Endothelial cell of umbilical vein (primary cell): ENCODE data around the gene DPF3. TPM values are rescaled to one million over a fixed set of nuclear protein-coding genes. Genes with fewer than 3 reads are reported as not detected.

ENCODE experiments used
- BruUV-seq: library from RNA; stranded (reverse); fragments of 400-500 nt; replicated peaks from 2 replicates; lab custom pipeline; 2021; lab: Mats Ljungman, UMichigan
- CTCF ChIA-PET: fragments of 300-600, 350-600 bp; sonication (Branson Sonifier 250); formaldehyde crosslinking; loops from one replicate; lab custom pipeline; 2021; ENCODE audit warnings: antibody characterized with exemption, inconsistent platforms; lab: Charles Lee
- POLR2A ChIA-PET: fragments of 300-600, 350-600 bp; sonication (Branson Sonifier 250); formaldehyde crosslinking; loops from one replicate; lab custom pipeline; 2021; ENCODE audit warnings: antibody characterized with exemption, inconsistent platforms; lab: Charles Lee
- DNase-seq: peaks from one replicate; pipeline ENCODE4 v3.0.0-alpha.2; 2011; ENCODE audit warnings: low read depth, low spot score
- FAIRE-seq: peaks from 2 replicates; lab custom pipeline; 2011; peaks lifted over from hg19 to GRCh38; lab: Jason Lieb, UNC
- H2AFZ ChIP-seq: 2 replicates; pipeline ENCODE4 v1.6.0; 2012; ENCODE audit warnings: low read depth, low read length, control low read depth, inconsistent platforms
- H3K27ac ChIP-seq: 2 replicates; pipeline ENCODE4 v1.5.1; 2011; ENCODE audit warnings: low read depth, mild to moderate bottlenecking, control low read depth, low read length, moderate library complexity; ENCODE audit not compliant: insufficient read depth
- H3K27me3 ChIP-seq, 2 experiments: 2 replicates each; pipeline versions ENCODE4 v1.6.0 to v1.6.1; 2011; ENCODE audit warnings: low read length in 2 of 2, mixed read lengths in 1 of 2; ENCODE audit not compliant: control insufficient read depth in 2 of 2, insufficient read depth in 2 of 2
- H3K36me3 ChIP-seq, 2 experiments: 2 replicates in 1 of 2; 3 replicates in 1 of 2; pipeline ENCODE4 v1.5.1; 2011; ENCODE audit warnings: low read length in 2 of 2, mild to moderate bottlenecking in 1 of 2, moderate library complexity in 1 of 2; ENCODE audit not compliant: control insufficient read depth in 2 of 2, insufficient read depth in 2 of 2; ENCODE audit errors: extremely low read depth in 1 of 2
- H3K4me1 ChIP-seq: 3 replicates; pipeline ENCODE4 v1.5.1; 2011; ENCODE audit warnings: mild to moderate bottlenecking, low read length; ENCODE audit not compliant: control insufficient read depth, insufficient read depth; ENCODE audit errors: extremely low read depth
- H3K4me2 ChIP-seq: 2 replicates; pipeline ENCODE4 v1.6.1; 2011; ENCODE audit warnings: low read length, control low read depth, mixed read lengths; ENCODE audit not compliant: insufficient read depth
- H3K4me3 ChIP-seq, 3 experiments: fragments of 200-600 bp in 1 of 3; sonication (generic), shearing (Covaris generic) in 1 of 3; replicated peaks in 1 of 3; 2 replicates each; pipeline ENCODE4 v1.5.1; 2011 to 2016; ENCODE audit warnings: control low read depth in 3 of 3, low read length in 3 of 3, mild to moderate bottlenecking in 2 of 3, inconsistent platforms in 1 of 3, low read depth in 1 of 3, moderate library complexity in 1 of 3; ENCODE audit not compliant: insufficient read depth in 1 of 3
- H3K79me2 ChIP-seq: 2 replicates; pipeline ENCODE4 v1.6.0; 2012; ENCODE audit warnings: low read length, inconsistent platforms; ENCODE audit not compliant: control insufficient read depth, insufficient read depth
- H3K9ac ChIP-seq: replicated peaks from 2 replicates; pipeline ENCODE3; 2011; ENCODE audit warnings: low read length, control low read depth; ENCODE audit not compliant: insufficient read depth; ENCODE audit errors: extremely low read depth
- H3K9me1 ChIP-seq: replicated peaks from 3 replicates; pipeline ENCODE4 v1.6.0; 2011; ENCODE audit warnings: mild to moderate bottlenecking, low read length; ENCODE audit not compliant: control insufficient read depth, insufficient read depth; ENCODE audit errors: extremely low read depth
- H3K9me3 ChIP-seq: replicated peaks from 2 replicates; pipeline ENCODE4 v1.5.1; 2012; ENCODE audit warnings: low read length, inconsistent platforms; ENCODE audit not compliant: control insufficient read depth, insufficient read depth
- H4K20me1 ChIP-seq: replicated peaks from 2 replicates; pipeline ENCODE3; 2011; ENCODE audit warnings: mild to moderate bottlenecking, low read length; ENCODE audit not compliant: control insufficient read depth, insufficient read depth; ENCODE audit errors: extremely low read depth
- EZH2 ChIP-seq: IDR thresholded peaks from 2 replicates; pipeline ENCODE4 v1.6.1; 2012; ENCODE audit warnings: borderline replicate concordance, low read depth, mild to moderate bottlenecking, moderate library complexity, low read length, inconsistent platforms; ENCODE audit not compliant: severe bottlenecking
- FOS ChIP-seq: IDR thresholded peaks from 2 replicates; pipeline ENCODE4 v1.6.1; 2011; ENCODE audit warnings: mild to moderate bottlenecking, low read length, moderate library complexity, borderline replicate concordance; ENCODE audit not compliant: insufficient read depth
- GATA2 ChIP-seq: IDR thresholded peaks from 2 replicates; pipeline ENCODE4 v1.7.0; 2011; ENCODE audit warnings: low read depth, mild to moderate bottlenecking, moderate library complexity, mixed read lengths, low read length; ENCODE audit not compliant: insufficient read length, insufficient read depth
- JUN ChIP-seq: IDR thresholded peaks from 2 replicates; pipeline ENCODE4 v1.6.1; 2011; ENCODE audit warnings: borderline replicate concordance, low read depth; ENCODE audit not compliant: insufficient read length, insufficient read depth
- MAX ChIP-seq: IDR thresholded peaks from 2 replicates; pipeline ENCODE4 v1.6.1; 2011; ENCODE audit not compliant: insufficient read depth, insufficient read length
- POLR2A ChIP-seq: IDR thresholded peaks from 2 replicates; pipeline ENCODE4 v1.6.1; 2012; ENCODE audit warnings: low read depth, mild to moderate bottlenecking, control low read depth, low read length
- POLR2AphosphoS5 ChIP-seq: IDR thresholded peaks from 2 replicates; pipeline ENCODE4 v1.6.1; 2012; ENCODE audit warnings: low read depth, mild to moderate bottlenecking, control low read depth, low read length, moderate library complexity; ENCODE audit not compliant: insufficient read depth
- dilution Hi-C: fragments of 300-500 bp; cut with MboI; formaldehyde crosslinking; loops from one replicate; pipeline ENCODE4 v1.15.0; 2019; ENCODE audit warnings: low sequenced_read_pairs; ENCODE audit not compliant: extremely low pct_ligation_motif_present
- intact Hi-C: fragments of 100-400 bp; cut with micrococcal nuclease; formaldehyde crosslinking; loops from one replicate; pipeline ENCODE4 v1.10.0; 2022
- polyA plus RNA-seq, 4 experiments: library from polyadenylated mRNA; depleted of rRNA in 3 of 4; stranded (reverse) in 3 of 4; unstranded in 1 of 4; fragments of >200 nt; gene quantifications; 2 replicates each; pipeline versions ENCODE4 v1.2.1 to v1.2.3, GENCODE V29; 2011 to 2012; ENCODE audit warnings: missing spikeins in 1 of 4
- total RNA-seq: library from RNA; stranded (reverse); gene quantifications from 2 replicates; pipeline ENCODE4 v1.2.3, GENCODE V29; 2021

DPF3 gene
- total and polyA plus RNA-seq, 2 donors (not counting 3 experiments of a cell fraction or from before 2014, with no cell fraction given) = 2.4 to 3.5 TPM

- Histone ChIP-seq H3K9me3 (no peaks in the 10 kb centered on the region), H3K9me1 (no peaks in the 10 kb centered on the region), H2AFZ (no peak overlapping the region), H3K27ac (no peak overlapping the region), H3K4me2 (no peak overlapping the region), H3K4me3 (no peak overlapping the region), H3K4me1 (peaks cover 27% of the 10 kb centered on the region), H3K79me2 (no peaks in the 10 kb centered on the region), H3K27me3 (no peaks in the 10 kb centered on the region), H3K36me3 (no peaks in the 10 kb centered on the region), H3K9ac (no peak overlapping the region), H4K20me1 (no peaks in the 10 kb centered on the region)
- DNase-seq (no peak), FAIRE-seq (no peak)
- CTCF ChIA-PET = interaction anchor here (0.9 to 1.5 kb wide), 2 partner anchors 164 to 167 kb away, joined by 3 to 4 read pairs; no protein-coding TSS in a partner anchor
- intact Hi-C loops = no loop called here
- dilution Hi-C loops = no loop called here
- POLR2A ChIA-PET = no interaction called here
- no TSS peak for BruUV-seq
- TF ChIP-seq POLR2A (no peak), POLR2AphosphoS5 (no peak), MAX (no peak), EZH2 (no peak), FOS (no peak), GATA2 (no peak), JUN (no peak)
Measured at GRCh38 chr14:72680853-72681640, 212.9 kb downstream of the DPF3 start.
